HepG2 (cell line): ENCODE data around the gene MYL11. TPM values are rescaled to one million over a fixed set of nuclear protein-coding genes. Genes with fewer than 3 reads are reported as not detected.

Experiments
- ATAC-seq: fragments of 200-7000 bp; cut with Tn5 transposase; 3 replicates; pipeline ENCODE4 v1.9.1; 2020; ENCODE audit warnings: mild to moderate bottlenecking, moderate library complexity
- BruUV-seq: library from RNA; stranded (reverse); fragments of 400-500 nt; replicated peaks from 2 replicates; lab custom pipeline; 2021; lab: Mats Ljungman, UMichigan
- CTCF ChIA-PET: fragments of 300-600 bp; formaldehyde crosslinking; extraction: SDS; loops from one replicate; lab custom pipeline; 2021; ENCODE audit warnings: low total read pairs, inconsistent platforms, low intra/inter-chr PET ratio; lab: Yijun Ruan, JAX
- POLR2A ChIA-PET: fragments of 350-600 bp; sonication (Branson Sonifier 250); formaldehyde crosslinking; loops from one replicate; lab custom pipeline; 2020; ENCODE audit warnings: antibody characterized with exemption, inconsistent platforms; lab: Yijun Ruan, JAX
- DNase-seq: peaks from one replicate; pipeline ENCODE4 v3.0.0-alpha.2; 2015; ENCODE audit warnings: low spot score
- FAIRE-seq: peaks from 3 replicates; lab custom pipeline; 2011; peaks lifted over from hg19 to GRCh38; lab: Jason Lieb, UNC
- H2AFZ ChIP-seq: one replicate; pipeline ENCODE4 v1.6.1; 2011; ENCODE audit warnings: low read length, inconsistent platforms
- H3K27ac ChIP-seq: fragments of 300-600 bp; 3 replicates; pipeline ENCODE4 v1.8.0; 2011; ENCODE audit warnings: mixed run types, mild to moderate bottlenecking, mixed read lengths, low read length, inconsistent platforms; ENCODE audit not compliant: insufficient read depth; ENCODE audit errors: extremely low read length
- H3K27me3 ChIP-seq, 2 experiments: fragments of 200-600 bp in 1 of 2; 2 replicates in 1 of 2; 3 replicates in 1 of 2; pipeline versions ENCODE4 v1.6.0 to v1.8.0; 2011; ENCODE audit warnings: low read length in 2 of 2, mild to moderate bottlenecking in 2 of 2, moderate library complexity in 2 of 2, inconsistent platforms in 1 of 2; ENCODE audit not compliant: insufficient read depth in 2 of 2, control insufficient read depth in 1 of 2
- H3K36me3 ChIP-seq, 2 experiments: fragments of 200-600 bp in 1 of 2; replicated peaks in 1 of 2; 2 replicates in 1 of 2; 3 replicates in 1 of 2; pipeline versions ENCODE4 v1.5.1 to v1.8.0; 2011; ENCODE audit warnings: low read length in 2 of 2, inconsistent platforms in 1 of 2; ENCODE audit not compliant: insufficient read depth in 2 of 2, control insufficient read depth in 1 of 2
- H3K4me1 ChIP-seq: 2 replicates; pipeline ENCODE4 v1.5.1; 2012; ENCODE audit warnings: low read length, inconsistent platforms; ENCODE audit not compliant: insufficient read depth
- H3K4me2 ChIP-seq: 2 replicates; pipeline ENCODE4 v1.6.0; 2011; ENCODE audit warnings: low read depth, low read length, inconsistent platforms
- H3K4me3 ChIP-seq, 3 experiments: fragments of 200-600 bp in 1 of 3; sonication (generic), shearing (Covaris generic) in 1 of 3; replicated peaks in 1 of 3; 2 replicates each; pipeline ENCODE4 v1.5.1; 2011 to 2016; ENCODE audit warnings: low read length in 3 of 3, inconsistent platforms in 2 of 3, low read depth in 2 of 3, mild to moderate bottlenecking in 2 of 3, control low read depth in 1 of 3, mixed read lengths in 1 of 3; ENCODE audit not compliant: insufficient read depth in 1 of 3
- H3K79me2 ChIP-seq: one replicate; pipeline ENCODE4 v1.6.1; 2011; ENCODE audit warnings: low read length, inconsistent platforms; ENCODE audit not compliant: insufficient read depth
- H3K9ac ChIP-seq: 2 replicates; pipeline ENCODE4 v1.6.0; 2011; ENCODE audit warnings: mild to moderate bottlenecking, low read depth, low read length, inconsistent platforms; ENCODE audit not compliant: insufficient read depth
- H3K9me3 ChIP-seq: 2 replicates; pipeline ENCODE4 v1.5.1; 2012; ENCODE audit warnings: mild to moderate bottlenecking, low read length
- H4K20me1 ChIP-seq: 2 replicates; pipeline ENCODE4 v1.6.0; 2011; ENCODE audit warnings: inconsistent platforms, mild to moderate bottlenecking, low read length, moderate library complexity; ENCODE audit not compliant: insufficient read depth
- ATF7 ChIP-seq, 2 experiments: fragments of 450-650 bp in 1 of 2; sonication (generic) in 1 of 2; formaldehyde crosslinking in 1 of 2; IDR thresholded peaks; 2 replicates each; pipeline versions ENCODE4 v1.4.0 to v1.6.1; 2016 to 2020; ENCODE audit warnings: antibody characterized with exemption in 1 of 2, mild to moderate bottlenecking in 1 of 2, missing genetic modification reagents in 1 of 2
- FLYWCH1 ChIP-seq: sonication (generic); formaldehyde crosslinking; IDR thresholded peaks from 2 replicates; pipeline ENCODE4 v1.8.1; 2023; ENCODE audit warnings: mild to moderate bottlenecking, missing genetic modification reagents
- JUNB ChIP-seq: sonication (generic); formaldehyde crosslinking; IDR thresholded peaks from 2 replicates; pipeline ENCODE4 v1.8.0; 2022; ENCODE audit warnings: missing genetic modification reagents, mild to moderate bottlenecking, borderline replicate concordance
- KDM5B ChIP-seq: sonication (generic); formaldehyde crosslinking; IDR thresholded peaks from 2 replicates; pipeline ENCODE4 v1.4.0; 2020; ENCODE audit warnings: missing genetic modification reagents, mild to moderate bottlenecking, borderline replicate concordance
- MYC ChIP-seq: sonication (generic); formaldehyde crosslinking; IDR thresholded peaks from 2 replicates; pipeline ENCODE4 v1.9.0; 2021; ENCODE audit warnings: missing genetic modification reagents, borderline replicate concordance
- PPARG ChIP-seq: conservative IDR thresholded peaks from 2 replicates; pipeline ENCODE4 v1.6.1; 2016; ENCODE audit warnings: missing biosample characterization, missing genetic modification reagents
- SIN3A ChIP-seq: IDR thresholded peaks from 2 replicates; pipeline ENCODE4 v1.6.1; 2011; ENCODE audit warnings: low read depth, mild to moderate bottlenecking, control low read depth, low read length, borderline replicate concordance
- TERF1 ChIP-seq: sonication (generic); formaldehyde crosslinking; IDR thresholded peaks from 2 replicates; pipeline ENCODE4 v1.8.0; 2022; ENCODE audit warnings: mild to moderate bottlenecking, missing genetic modification reagents, moderate library complexity
- TFDP1 ChIP-seq: IDR thresholded peaks from 2 replicates; pipeline ENCODE4 v1.6.1; 2016; ENCODE audit warnings: missing compliant biosample characterization, missing genetic modification reagents, borderline replicate concordance
- THAP7 ChIP-seq: sonication (generic); formaldehyde crosslinking; IDR thresholded peaks from 2 replicates; pipeline ENCODE4 v1.8.1; 2023; ENCODE audit warnings: mild to moderate bottlenecking, missing genetic modification reagents
- TSC22D2 ChIP-seq: sonication (generic); formaldehyde crosslinking; IDR thresholded peaks from 2 replicates; pipeline ENCODE4 v1.5.1; 2020; ENCODE audit warnings: missing genetic modification reagents, mild to moderate bottlenecking, borderline replicate concordance
- ZKSCAN5 ChIP-seq: sonication (generic); formaldehyde crosslinking; IDR thresholded peaks from 2 replicates; pipeline ENCODE4 v1.5.1; 2020; ENCODE audit warnings: mild to moderate bottlenecking, missing genetic modification reagents
- ZNF343 ChIP-seq: sonication (generic); formaldehyde crosslinking; IDR thresholded peaks from 2 replicates; pipeline ENCODE4 v1.4.0; 2020; ENCODE audit warnings: mild to moderate bottlenecking, missing genetic modification reagents
- ZNF468 ChIP-seq: sonication (generic); formaldehyde crosslinking; IDR thresholded peaks from 2 replicates; pipeline ENCODE4 v1.8.0; 2022; ENCODE audit warnings: mild to moderate bottlenecking, moderate library complexity, missing genetic modification reagents
- WGBS: methylation state at CpG from one replicate; pipeline ENCODE4 v1.1.6; 2017; ENCODE audit warnings: low lambda C conversion rate; 5-methylcytosine and 5-hydroxymethylcytosine counted together
- in situ Hi-C: cut with HindIII; loops from 2 replicates; pipeline ENCODE4 v1.10.0; 2017; ENCODE audit warnings: low pct_unique_long_range_greater_than_20kb; ENCODE audit not compliant: extremely low pct_ligation_motif_present
- intact Hi-C: fragments of 100-400 bp; cut with micrococcal nuclease; formaldehyde crosslinking; loops from one replicate; pipeline ENCODE4 v1.10.0; 2022; ENCODE audit not compliant: unreplicated experiment
- polyA plus RNA-seq, 8 experiments: library from polyadenylated mRNA; depleted of rRNA in 3 of 8; stranded (reverse) in 7 of 8; unstranded in 1 of 8; fragments of >200 nt; fragmentation: Illumina TruSeq in 4 of 8; extraction: Trizol in 4 of 8; gene quantifications; 2 replicates each; pipeline versions ENCODE4 v1.2.1 to v1.2.3, GENCODE V29; 2011 to 2016; ENCODE audit warnings: low read depth in 4 of 8, missing spikeins in 1 of 8, mixed read lengths in 1 of 8; ENCODE audit not compliant: insufficient read depth in 1 of 8
- total RNA-seq, 5 experiments: library from RNA; depleted of rRNA; stranded (reverse); fragments of >200 nt; fragmentation: Illumina TruSeq; extraction: Trizol; gene quantifications; 2 replicates each; pipeline ENCODE4 v1.2.3, GENCODE V29; 2016; ENCODE audit warnings: low read depth in 1 of 5

Gene MYL11
- total and polyA plus RNA-seq, 2 of the 13 experiments (the other 11 are each of a cell fraction or from before 2014, with no cell fraction given), result not detected

- FAIRE-seq, result peak; percentile 4
- no peak for ATAC-seq
- Histone ChIP-seq H3K27ac (no peak overlapping the region), H3K9ac (no peak overlapping the region), H3K36me3 (no peaks in the 10 kb centered on the region), H3K79me2 (peaks cover 2% of the 10 kb centered on the region), H3K4me2 (peak overlapping the region; percentile 97), H3K9me3 (no peaks in the 10 kb centered on the region), H3K4me3 (peak overlapping the region in 1 of 3 experiments; percentile 97; a peak in 1 of 6 replicates), H3K4me1 (peaks cover 58% of the 10 kb centered on the region), H2AFZ (no peak overlapping the region), H4K20me1 (no peaks in the 10 kb centered on the region), H3K27me3 (no peaks in the 10 kb centered on the region)
- in situ Hi-C loops, result no loop called here
- POLR2A ChIA-PET, result interaction anchor here (0.8 kb wide), 1 partner anchor 20 kb away, joined by 3 read pairs; no protein-coding TSS in a partner anchor
- WGBS, result 91% methylated on average over 6 of the region's 8 CpGs
- CTCF ChIA-PET, result no interaction called here
- no TSS peak for BruUV-seq
- no peak for DNase-seq
- intact Hi-C loops, result no loop called here
- TF ChIP-seq TSC22D2 (CRISPR knock-in tag) (no peak), ZKSCAN5 (CRISPR knock-in tag) (no peak), KDM5B (0 out of 2 replicates have a peak, but pooled peaks have one; percentile 2), ATF7 (IDR thresholded peaks at IDR 0.05) (no peak), ATF7 (CRISPR knock-in tag; IDR thresholded peaks at IDR 0.05) (no peak), SIN3A (no peak)
Observed at GRCh38 chr16:30376461-30376902, 1.9 kb downstream of the MYL11 start.

- H3K27ac ChIP-seq, result peak overlapping the region; percentile 90
- H3K4me1 ChIP-seq, result peaks cover 58% of the 10 kb centered on the region
- H4K20me1 ChIP-seq, result no peaks in the 10 kb centered on the region
- no peaks in the 10 kb centered on the region for H3K36me3 ChIP-seq
- peak overlapping the region; percentile 19 to 97 (median 46); a peak in 5 of 6 replicates for H3K4me3 ChIP-seq
- ChIA-PET CTCF (no interaction called here), POLR2A (interaction anchor here (0.8 to 2.0 kb wide), 5 partner anchors 13 to 32 kb away, joined by 3 to 7 read pairs (median 3); partner anchors contain the start of gene CD2BP2)
- DNase-seq (no peak), FAIRE-seq (peak; percentile 30), ATAC-seq (no peak)
- WGBS, result 73% methylated on average over 28 of the region's 29 CpGs
- intact Hi-C loops (no loop called here), in situ Hi-C loops (no loop called here)
- H3K9me3 ChIP-seq, result no peaks in the 10 kb centered on the region
- no peak overlapping the region for H2AFZ ChIP-seq
- H3K27me3 ChIP-seq, result no peaks in the 10 kb centered on the region
- H3K4me2 ChIP-seq, result peak overlapping the region; percentile 97
- peaks cover 2% of the 10 kb centered on the region for H3K79me2 ChIP-seq
- BruUV-seq, result TSS peak; percentile 74
- peak overlapping the region; percentile 57 for H3K9ac ChIP-seq
- no peak for TF ChIP-seq PPARG (CRISPR knock-in tag)
- no peak for TF ChIP-seq TERF1
- no peak for TF ChIP-seq JUNB
- 0 out of 2 replicates have a peak, but pooled peaks have one; percentile 48 for TF ChIP-seq FLYWCH1 (CRISPR knock-in tag)
- TF ChIP-seq TFDP1 (CRISPR knock-in tag), result no peak
- no peak for TF ChIP-seq ZNF468 (CRISPR knock-in tag)
- TF ChIP-seq MYC (CRISPR knock-in tag), result no peak
- TF ChIP-seq ZNF343 (CRISPR knock-in tag), result no peak
- TF ChIP-seq THAP7 (CRISPR knock-in tag), result no peak
Observed at GRCh38 chr16:30377050-30377811, 2.6 kb downstream of the MYL11 start.
